PFSK-1 (cell line): Measurements from ENCODE around the gene CAMTA1.

ENCODE experiments used
- POLR2AphosphoS5 ChIP-seq: IDR thresholded peaks from 2 replicates; pipeline ENCODE4 v1.6.1; 2012; ENCODE audit warnings: low read depth, mild to moderate bottlenecking, control low read depth, low read length, moderate library complexity
- SIN3A ChIP-seq: IDR thresholded peaks from 2 replicates; pipeline ENCODE4 v1.6.1; 2012; ENCODE audit warnings: mild to moderate bottlenecking, low read length, moderate library complexity, borderline replicate concordance; ENCODE audit not compliant: insufficient read depth
- TAF1 ChIP-seq: IDR thresholded peaks from 2 replicates; pipeline ENCODE4 v1.6.1; 2012; ENCODE audit warnings: low read length, control low read depth, borderline replicate concordance; ENCODE audit not compliant: insufficient read depth
- TF ChIP-seq, protein P1 (sequence below), 2 experiments: IDR thresholded peaks; 2 replicates each; pipeline versions ENCODE4 v1.6.1 to v1.8.0; 2011 to 2012; ENCODE audit warnings: low read depth in 2 of 2, low read length in 2 of 2, control low read depth in 1 of 2, inconsistent platforms in 1 of 2, mild to moderate bottlenecking in 1 of 2, moderate library complexity in 1 of 2; ENCODE audit not compliant: insufficient read depth in 1 of 2

DNA sequence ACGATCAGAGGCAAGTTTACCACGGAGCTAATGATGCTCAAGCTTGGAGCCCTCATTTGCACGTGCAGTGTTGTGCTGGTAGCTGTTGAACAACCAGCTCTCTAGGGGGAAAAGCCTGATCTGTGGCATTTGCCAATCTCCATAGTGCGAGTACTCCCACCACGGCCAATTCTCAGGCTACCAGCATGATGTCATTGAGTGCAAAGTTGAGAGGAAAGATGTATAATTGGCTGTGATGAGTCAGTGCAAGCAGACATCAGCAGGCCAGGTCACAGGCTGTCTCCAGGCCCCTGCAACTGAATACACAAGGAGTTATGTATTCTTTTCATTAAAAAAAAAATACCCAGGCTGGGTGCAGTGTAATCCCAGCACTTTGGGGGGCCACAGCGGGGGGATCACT lies 752.8 kb downstream of the CAMTA1 start:
- no peak for TF ChIP-seq TAF1
- TF ChIP-seq, protein P1, sequence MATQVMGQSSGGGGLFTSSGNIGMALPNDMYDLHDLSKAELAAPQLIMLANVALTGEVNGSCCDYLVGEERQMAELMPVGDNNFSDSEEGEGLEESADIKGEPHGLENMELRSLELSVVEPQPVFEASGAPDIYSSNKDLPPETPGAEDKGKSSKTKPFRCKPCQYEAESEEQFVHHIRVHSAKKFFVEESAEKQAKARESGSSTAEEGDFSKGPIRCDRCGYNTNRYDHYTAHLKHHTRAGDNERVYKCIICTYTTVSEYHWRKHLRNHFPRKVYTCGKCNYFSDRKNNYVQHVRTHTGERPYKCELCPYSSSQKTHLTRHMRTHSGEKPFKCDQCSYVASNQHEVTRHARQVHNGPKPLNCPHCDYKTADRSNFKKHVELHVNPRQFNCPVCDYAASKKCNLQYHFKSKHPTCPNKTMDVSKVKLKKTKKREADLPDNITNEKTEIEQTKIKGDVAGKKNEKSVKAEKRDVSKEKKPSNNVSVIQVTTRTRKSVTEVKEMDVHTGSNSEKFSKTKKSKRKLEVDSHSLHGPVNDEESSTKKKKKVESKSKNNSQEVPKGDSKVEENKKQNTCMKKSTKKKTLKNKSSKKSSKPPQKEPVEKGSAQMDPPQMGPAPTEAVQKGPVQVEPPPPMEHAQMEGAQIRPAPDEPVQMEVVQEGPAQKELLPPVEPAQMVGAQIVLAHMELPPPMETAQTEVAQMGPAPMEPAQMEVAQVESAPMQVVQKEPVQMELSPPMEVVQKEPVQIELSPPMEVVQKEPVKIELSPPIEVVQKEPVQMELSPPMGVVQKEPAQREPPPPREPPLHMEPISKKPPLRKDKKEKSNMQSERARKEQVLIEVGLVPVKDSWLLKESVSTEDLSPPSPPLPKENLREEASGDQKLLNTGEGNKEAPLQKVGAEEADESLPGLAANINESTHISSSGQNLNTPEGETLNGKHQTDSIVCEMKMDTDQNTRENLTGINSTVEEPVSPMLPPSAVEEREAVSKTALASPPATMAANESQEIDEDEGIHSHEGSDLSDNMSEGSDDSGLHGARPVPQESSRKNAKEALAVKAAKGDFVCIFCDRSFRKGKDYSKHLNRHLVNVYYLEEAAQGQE (IDR thresholded peaks at IDR 0.05; ENCODE audit: insufficient read depth in 1 of 2, low read depth in 2 of 2, low read length in 2 of 2), result no peak
- no peak for TF ChIP-seq POLR2AphosphoS5
- TF ChIP-seq SIN3A, result 0 out of 2 replicates have a peak, but pooled peaks have one; percentile 20
